ENCODE results near the gene SLC44A2.

- TF ChIP-seq CTCF (IDR thresholded peaks at IDR 0.05; ENCODE audit: control extremely low read depth in 1 of 3, insufficient read depth in 1 of 3, low read depth in 1 of 3, low read length in 3 of 3): no peak
- no peak for TF ChIP-seq CHD1 (IDR thresholded peaks at IDR 0.05; ENCODE audit: low read depth, low read length)
- no peak for TF ChIP-seq CHD2 (IDR thresholded peaks at IDR 0.05; ENCODE audit: low read length)
- no peak for TF ChIP-seq POLR2A (IDR thresholded peaks at IDR 0.05; ENCODE audit: control extremely low read depth in 1 of 2, low read depth in 2 of 2, low read length in 2 of 2)
- no peak for TF ChIP-seq MAFK (IDR thresholded peaks at IDR 0.05; ENCODE audit: low read depth, low read length)
- TF ChIP-seq SIN3A (conservative IDR thresholded peaks at IDR 0.05 in 1 of 2, IDR thresholded peaks at IDR 0.05 in 1 of 2; ENCODE audit: low read depth in 1 of 2, low read length in 2 of 2): no peak
- no peak for TF ChIP-seq POLR2AphosphoS5 (IDR thresholded peaks at IDR 0.05; ENCODE audit: low read depth, low read length)
- TF ChIP-seq RFX5 (IDR thresholded peaks at IDR 0.05; ENCODE audit: borderline replicate concordance, low read depth, low read length): no peak
- TF ChIP-seq EGR1 (IDR thresholded peaks at IDR 0.05; ENCODE audit: borderline replicate concordance, low read depth, low read length): no peak
- no peak for TF ChIP-seq ATF2 (IDR thresholded peaks at IDR 0.05; ENCODE audit: low read length)
- TF ChIP-seq SP4 (IDR thresholded peaks at IDR 0.05; ENCODE audit: low read length): no peak
- no peak for TF ChIP-seq TAF1 (IDR thresholded peaks at IDR 0.05; ENCODE audit: low read depth, low read length)
- TF ChIP-seq JUN (IDR thresholded peaks at IDR 0.05; ENCODE audit: low read depth, low read length): no peak
These were observed 23.0 kb downstream of the SLC44A2 start for GRCh38 chr19:10648360-10648759.

Measured in H1 (cell line).